Nephron progenitor cell (in vitro differentiated cells): ENCODE results near the gene ANXA4.

Experiments
- DNase-seq: peaks from one replicate; pipeline ENCODE4 v3.0.0; 2021
- H3K27ac Mint-ChIP-seq: 2 replicates; pipeline ENCODE4 v1.8.0; 2021; ENCODE audit warnings: mild to moderate bottlenecking, moderate library complexity, mixed read lengths
- H3K27me3 Mint-ChIP-seq: 2 replicates; pipeline ENCODE4 v1.8.0; 2021; ENCODE audit warnings: mild to moderate bottlenecking, low read depth, mixed read lengths; ENCODE audit not compliant: poor library complexity
- H3K36me3 Mint-ChIP-seq: 2 replicates; pipeline ENCODE4 v1.8.0; 2021; ENCODE audit warnings: low read depth, mixed read lengths
- H3K4me1 Mint-ChIP-seq: 2 replicates; pipeline ENCODE4 v1.8.0; 2021; ENCODE audit warnings: mixed read lengths
- H3K4me3 Mint-ChIP-seq: 2 replicates; pipeline ENCODE4 v1.8.0; 2021; ENCODE audit warnings: mild to moderate bottlenecking, moderate library complexity, mixed read lengths
- H3K9me3 Mint-ChIP-seq: 2 replicates; pipeline ENCODE4 v1.8.0; 2021; ENCODE audit warnings: mild to moderate bottlenecking, moderate library complexity, mixed read lengths
- TF ChIP-seq, protein P1 (sequence below): fragments of 200-600 bp; sonication (generic); IDR thresholded peaks from 2 replicates; pipeline ENCODE4 v1.5.0; 2021; ENCODE audit warnings: antibody characterized with exemption

The ANXA4 gene

DNA sequence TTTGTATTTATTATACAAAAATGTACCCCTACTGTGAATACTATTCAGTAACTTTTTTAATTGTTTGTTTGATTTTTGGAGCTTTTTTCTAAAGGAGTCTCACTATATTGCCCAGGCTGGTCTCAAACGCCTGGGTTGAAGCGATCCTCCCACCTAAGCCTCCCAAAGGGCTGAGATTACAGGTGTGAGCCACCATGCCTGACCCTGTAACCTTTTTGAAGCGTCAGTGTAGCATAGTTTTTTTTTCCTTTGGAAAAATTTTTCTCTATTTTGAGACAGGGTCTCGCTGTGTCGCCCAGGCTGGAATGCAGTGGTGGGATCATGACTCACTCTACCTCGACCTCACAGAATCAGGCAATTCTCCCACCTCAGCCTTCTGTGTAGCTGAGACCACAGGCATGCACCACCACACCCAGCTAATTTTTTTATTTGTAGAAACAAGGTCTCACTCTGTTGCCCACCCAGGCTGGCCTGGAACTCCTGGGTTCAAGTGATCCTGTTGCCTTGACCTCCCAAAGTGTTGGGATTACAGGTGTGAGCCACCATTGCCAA is 89.5 kb downstream of the ANXA4 start:
- H3K9me3 Mint-ChIP-seq: no peaks in the 10 kb centered on the region
- peaks cover 53% of the 10 kb centered on the region for H3K4me1 Mint-ChIP-seq

DNA sequence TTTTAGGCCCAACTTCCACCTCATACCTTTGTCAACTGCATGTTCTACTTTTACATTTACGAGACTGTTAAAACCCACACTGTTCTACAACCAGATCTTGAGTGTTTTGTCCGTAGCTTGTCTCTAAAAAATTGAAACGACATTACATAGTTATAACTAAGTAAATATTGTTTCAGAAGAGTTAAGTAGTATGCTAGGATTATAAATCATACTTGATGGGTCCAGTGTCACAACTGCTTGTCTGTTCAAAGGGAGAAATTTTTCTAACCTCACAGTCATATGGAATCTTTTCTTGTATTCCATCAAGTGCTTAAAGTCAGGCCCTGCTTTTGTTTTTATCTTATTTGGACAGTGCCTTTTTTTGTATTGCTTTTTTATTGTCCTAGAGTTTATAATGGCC is 91.8 kb downstream of the ANXA4 start:
- peaks cover 38% of the 10 kb centered on the region for H3K36me3 Mint-ChIP-seq
- H3K4me3 Mint-ChIP-seq: no peak overlapping the region
- peaks cover 3% of the 10 kb centered on the region for H3K27me3 Mint-ChIP-seq

More for the DNA sequence above, 89.5 kb downstream of the ANXA4 start:
- H3K27ac Mint-ChIP-seq: no peak overlapping the region
- no peak for DNase-seq
- TF ChIP-seq, protein P1, sequence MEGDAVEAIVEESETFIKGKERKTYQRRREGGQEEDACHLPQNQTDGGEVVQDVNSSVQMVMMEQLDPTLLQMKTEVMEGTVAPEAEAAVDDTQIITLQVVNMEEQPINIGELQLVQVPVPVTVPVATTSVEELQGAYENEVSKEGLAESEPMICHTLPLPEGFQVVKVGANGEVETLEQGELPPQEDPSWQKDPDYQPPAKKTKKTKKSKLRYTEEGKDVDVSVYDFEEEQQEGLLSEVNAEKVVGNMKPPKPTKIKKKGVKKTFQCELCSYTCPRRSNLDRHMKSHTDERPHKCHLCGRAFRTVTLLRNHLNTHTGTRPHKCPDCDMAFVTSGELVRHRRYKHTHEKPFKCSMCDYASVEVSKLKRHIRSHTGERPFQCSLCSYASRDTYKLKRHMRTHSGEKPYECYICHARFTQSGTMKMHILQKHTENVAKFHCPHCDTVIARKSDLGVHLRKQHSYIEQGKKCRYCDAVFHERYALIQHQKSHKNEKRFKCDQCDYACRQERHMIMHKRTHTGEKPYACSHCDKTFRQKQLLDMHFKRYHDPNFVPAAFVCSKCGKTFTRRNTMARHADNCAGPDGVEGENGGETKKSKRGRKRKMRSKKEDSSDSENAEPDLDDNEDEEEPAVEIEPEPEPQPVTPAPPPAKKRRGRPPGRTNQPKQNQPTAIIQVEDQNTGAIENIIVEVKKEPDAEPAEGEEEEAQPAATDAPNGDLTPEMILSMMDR: no peak
- H3K36me3 Mint-ChIP-seq: peaks cover 34% of the 10 kb centered on the region
- H3K27me3 Mint-ChIP-seq: peaks cover 6% of the 10 kb centered on the region
- H3K4me3 Mint-ChIP-seq: peak overlapping the region; percentile 89

DNA sequence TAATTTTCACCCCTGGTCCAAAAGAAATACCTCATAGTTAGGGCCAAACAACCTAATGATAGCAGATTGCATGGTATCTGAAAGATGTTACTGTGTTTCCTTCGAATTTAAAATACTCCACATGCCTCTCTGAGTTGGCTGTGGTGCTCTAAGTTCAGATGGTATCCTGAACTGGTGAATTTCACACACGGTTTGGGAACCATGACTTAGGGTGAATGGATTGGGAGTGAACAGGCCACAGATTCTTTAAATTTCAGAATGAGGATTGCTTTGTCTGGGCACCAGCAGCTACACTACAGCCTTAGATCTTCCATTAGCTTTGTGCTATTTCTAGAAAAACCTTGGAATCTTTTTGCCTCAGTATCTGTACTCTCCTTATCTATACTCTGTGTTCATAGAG is 93.7 kb downstream of the ANXA4 start:
- no peak for DNase-seq
- Mint-ChIP-seq H3K27me3 (peaks cover 3% of the 10 kb centered on the region), H3K36me3 (peaks cover 52% of the 10 kb centered on the region), H3K4me3 (no peak overlapping the region), H3K9me3 (no peaks in the 10 kb centered on the region), H3K27ac (no peak overlapping the region), H3K4me1 (peaks cover 37% of the 10 kb centered on the region)
- TF ChIP-seq, protein P1: no peak

More for the DNA sequence above, 91.8 kb downstream of the ANXA4 start:
- Mint-ChIP-seq H3K4me1 (peaks cover 43% of the 10 kb centered on the region), H3K9me3 (no peaks in the 10 kb centered on the region), H3K27ac (no peak overlapping the region)
- TF ChIP-seq, protein P1: no peak
- no peak for DNase-seq

DNA sequence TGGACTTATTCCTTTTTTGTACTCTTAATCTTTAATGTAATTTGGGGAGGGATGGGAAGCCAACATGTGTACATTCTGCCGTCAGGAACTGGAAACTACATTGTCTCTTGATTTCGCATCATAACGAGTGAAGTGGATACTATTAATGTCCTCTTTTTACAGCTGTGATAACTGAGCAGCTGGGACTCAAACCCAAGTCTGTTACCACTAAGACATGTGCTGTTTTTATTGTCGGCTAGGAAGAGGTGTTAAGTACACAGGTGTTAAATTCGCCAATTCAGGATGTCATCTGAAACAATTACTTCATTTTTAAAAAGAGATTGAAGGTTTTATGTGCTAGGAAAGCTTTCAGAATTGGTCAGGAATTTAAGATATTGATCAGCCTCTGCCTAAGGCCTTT is 94.4 kb downstream of the ANXA4 start:
- no peak overlapping the region for H3K27ac Mint-ChIP-seq
- DNase-seq: no peak
- peaks cover under 1% of the 10 kb centered on the region for H3K27me3 Mint-ChIP-seq
- TF ChIP-seq, protein P1: no peak
- H3K36me3 Mint-ChIP-seq: peaks cover 53% of the 10 kb centered on the region
- no peaks in the 10 kb centered on the region for H3K9me3 Mint-ChIP-seq
- no peak overlapping the region for H3K4me3 Mint-ChIP-seq
- peaks cover 32% of the 10 kb centered on the region for H3K4me1 Mint-ChIP-seq

DNA sequence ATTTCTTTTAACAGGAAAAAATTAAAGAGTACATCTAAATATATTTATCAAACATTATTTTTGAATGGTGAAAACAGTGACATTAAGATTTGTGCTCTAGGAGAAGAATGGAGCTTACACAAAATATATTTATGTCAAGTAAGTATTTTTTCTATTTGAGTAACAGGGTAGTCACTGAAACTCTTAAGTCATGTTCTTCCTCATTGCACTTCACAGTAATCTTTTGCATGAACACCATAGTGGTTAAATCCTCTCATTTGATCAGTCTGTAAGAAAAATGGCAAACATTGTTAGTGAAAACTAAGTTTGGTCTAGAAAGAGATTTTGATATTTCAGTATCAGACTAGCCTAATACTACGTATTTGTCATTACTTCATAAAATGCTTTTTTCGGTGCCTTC is 95.6 kb downstream of the ANXA4 start:
- Mint-ChIP-seq H3K4me3 (no peak overlapping the region), H3K4me1 (peaks cover 20% of the 10 kb centered on the region), H3K36me3 (peaks cover 55% of the 10 kb centered on the region), H3K27ac (no peak overlapping the region), H3K27me3 (no peaks in the 10 kb centered on the region), H3K9me3 (no peaks in the 10 kb centered on the region)
- TF ChIP-seq, protein P1: no peak
- no peak for DNase-seq

DNA sequence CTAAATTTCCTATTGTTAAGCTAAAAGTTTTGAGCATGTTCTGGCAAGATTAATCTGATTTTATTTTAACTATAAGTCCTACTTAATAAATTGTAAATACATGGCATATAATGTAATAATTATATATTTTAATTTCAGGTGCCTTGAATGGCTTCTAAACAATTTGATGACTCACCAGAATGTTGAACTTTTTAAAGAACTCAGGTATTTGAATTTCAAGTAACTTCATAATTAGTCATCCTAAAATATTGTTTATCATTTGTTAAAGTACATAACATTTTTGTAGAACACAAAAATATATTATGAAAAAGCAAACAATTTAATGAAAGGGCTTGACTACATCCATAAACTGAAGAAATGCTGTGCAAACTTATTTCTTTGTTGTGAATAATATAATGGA is 102.1 kb downstream of the ANXA4 start:
- Mint-ChIP-seq H3K4me1 (no peaks in the 10 kb centered on the region), H3K9me3 (no peaks in the 10 kb centered on the region), H3K27me3 (no peaks in the 10 kb centered on the region), H3K4me3 (no peak overlapping the region), H3K27ac (no peak overlapping the region), H3K36me3 (peaks cover 54% of the 10 kb centered on the region)
- no peak for DNase-seq
- TF ChIP-seq, protein P1: no peak
